HepG2 (cell line): ENCODE measurements around the gene ONECUT2. TPM values are rescaled to one million over a fixed set of nuclear protein-coding genes. Genes with fewer than 3 reads are reported as not detected.

ENCODE experiments used
- ATAC-seq: fragments of 200-7000 bp; cut with Tn5 transposase; 3 replicates; pipeline ENCODE4 v1.9.1; 2020; ENCODE audit warnings: mild to moderate bottlenecking, moderate library complexity
- BruUV-seq: library from RNA; stranded (reverse); fragments of 400-500 nt; replicated peaks from 2 replicates; lab custom pipeline; 2021; lab: Mats Ljungman, UMichigan
- CTCF ChIA-PET: fragments of 300-600 bp; formaldehyde crosslinking; extraction: SDS; loops from one replicate; lab custom pipeline; 2021; ENCODE audit warnings: low total read pairs, inconsistent platforms, low intra/inter-chr PET ratio; lab: Yijun Ruan, JAX
- POLR2A ChIA-PET: fragments of 350-600 bp; sonication (Branson Sonifier 250); formaldehyde crosslinking; loops from one replicate; lab custom pipeline; 2020; ENCODE audit warnings: antibody characterized with exemption, inconsistent platforms; lab: Yijun Ruan, JAX
- DNase-seq: peaks from one replicate; pipeline ENCODE4 v3.0.0-alpha.2; 2015; ENCODE audit warnings: low spot score
- FAIRE-seq: peaks from 3 replicates; lab custom pipeline; 2011; peaks lifted over from hg19 to GRCh38; lab: Jason Lieb, UNC
- H2AFZ ChIP-seq: one replicate; pipeline ENCODE4 v1.6.1; 2011; ENCODE audit warnings: low read length, inconsistent platforms
- H3K27ac ChIP-seq: fragments of 300-600 bp; 3 replicates; pipeline ENCODE4 v1.8.0; 2011; ENCODE audit warnings: mixed run types, mild to moderate bottlenecking, mixed read lengths, low read length, inconsistent platforms; ENCODE audit not compliant: insufficient read depth; ENCODE audit errors: extremely low read length
- H3K27me3 ChIP-seq, 2 experiments: fragments of 200-600 bp in 1 of 2; 2 replicates in 1 of 2; 3 replicates in 1 of 2; pipeline versions ENCODE4 v1.6.0 to v1.8.0; 2011; ENCODE audit warnings: low read length in 2 of 2, mild to moderate bottlenecking in 2 of 2, moderate library complexity in 2 of 2, inconsistent platforms in 1 of 2; ENCODE audit not compliant: insufficient read depth in 2 of 2, control insufficient read depth in 1 of 2
- H3K36me3 ChIP-seq, 2 experiments: fragments of 200-600 bp in 1 of 2; replicated peaks in 1 of 2; 2 replicates in 1 of 2; 3 replicates in 1 of 2; pipeline versions ENCODE4 v1.5.1 to v1.8.0; 2011; ENCODE audit warnings: low read length in 2 of 2, inconsistent platforms in 1 of 2; ENCODE audit not compliant: insufficient read depth in 2 of 2, control insufficient read depth in 1 of 2
- H3K4me1 ChIP-seq: 2 replicates; pipeline ENCODE4 v1.5.1; 2012; ENCODE audit warnings: low read length, inconsistent platforms; ENCODE audit not compliant: insufficient read depth
- H3K4me2 ChIP-seq: 2 replicates; pipeline ENCODE4 v1.6.0; 2011; ENCODE audit warnings: low read depth, low read length, inconsistent platforms
- H3K4me3 ChIP-seq, 3 experiments: fragments of 200-600 bp in 1 of 3; sonication (generic), shearing (Covaris generic) in 1 of 3; replicated peaks in 1 of 3; 2 replicates each; pipeline ENCODE4 v1.5.1; 2011 to 2016; ENCODE audit warnings: low read length in 3 of 3, inconsistent platforms in 2 of 3, low read depth in 2 of 3, mild to moderate bottlenecking in 2 of 3, control low read depth in 1 of 3, mixed read lengths in 1 of 3; ENCODE audit not compliant: insufficient read depth in 1 of 3
- H3K79me2 ChIP-seq: one replicate; pipeline ENCODE4 v1.6.1; 2011; ENCODE audit warnings: low read length, inconsistent platforms; ENCODE audit not compliant: insufficient read depth
- H3K9ac ChIP-seq: 2 replicates; pipeline ENCODE4 v1.6.0; 2011; ENCODE audit warnings: mild to moderate bottlenecking, low read depth, low read length, inconsistent platforms; ENCODE audit not compliant: insufficient read depth
- H3K9me3 ChIP-seq: 2 replicates; pipeline ENCODE4 v1.5.1; 2012; ENCODE audit warnings: mild to moderate bottlenecking, low read length
- H4K20me1 ChIP-seq: 2 replicates; pipeline ENCODE4 v1.6.0; 2011; ENCODE audit warnings: inconsistent platforms, mild to moderate bottlenecking, low read length, moderate library complexity; ENCODE audit not compliant: insufficient read depth
- BORCS8-MEF2B ChIP-seq: sonication (generic); formaldehyde crosslinking; IDR thresholded peaks from 2 replicates; pipeline ENCODE4 v1.8.0; 2022; ENCODE audit warnings: mild to moderate bottlenecking, missing genetic modification reagents
- DMAP1 ChIP-seq: IDR thresholded peaks from 2 replicates; pipeline ENCODE4 v1.6.1; 2016
- ELF3 ChIP-seq: IDR thresholded peaks from 2 replicates; pipeline ENCODE4 v1.6.1; 2016; ENCODE audit warnings: missing genetic modification reagents, missing compliant biosample characterization
- SOX6 ChIP-seq, 2 experiments: fragments of 450-650 bp in 1 of 2; sonication (generic) in 1 of 2; formaldehyde crosslinking in 1 of 2; IDR thresholded peaks; 2 replicates each; pipeline versions ENCODE4 v1.4.0 to v1.6.1; 2017 to 2020; ENCODE audit warnings: antibody characterized with exemption in 1 of 2, mild to moderate bottlenecking in 1 of 2, missing genetic modification reagents in 1 of 2
- TEAD3 ChIP-seq: optimal IDR thresholded peaks from 2 replicates; pipeline ENCODE3; 2016; ENCODE audit warnings: borderline replicate concordance
- ZBTB20 ChIP-seq: sonication (generic); formaldehyde crosslinking; IDR thresholded peaks from 2 replicates; pipeline ENCODE4 v1.8.1; 2023; ENCODE audit warnings: missing genetic modification reagents, low read depth, mild to moderate bottlenecking, borderline replicate concordance
- ZNF431 ChIP-seq: sonication (generic); formaldehyde crosslinking; IDR thresholded peaks from 2 replicates; pipeline ENCODE4 v1.9.0; 2022; ENCODE audit warnings: missing genetic modification reagents, low read depth, mild to moderate bottlenecking, borderline replicate concordance
- ZNF652 ChIP-seq: IDR thresholded peaks from 2 replicates; pipeline ENCODE4 v1.6.1; 2016; ENCODE audit warnings: low read depth, borderline replicate concordance
- ZNF703 ChIP-seq: sonication (generic); formaldehyde crosslinking; IDR thresholded peaks from 2 replicates; pipeline ENCODE4 v1.5.1; 2020; ENCODE audit warnings: missing genetic modification reagents, mild to moderate bottlenecking, moderate library complexity, borderline replicate concordance
- WGBS: methylation state at CpG from one replicate; pipeline ENCODE4 v1.1.6; 2017; ENCODE audit warnings: low lambda C conversion rate; 5-methylcytosine and 5-hydroxymethylcytosine counted together
- in situ Hi-C: cut with HindIII; loops from 2 replicates; pipeline ENCODE4 v1.10.0; 2017; ENCODE audit warnings: low pct_unique_long_range_greater_than_20kb; ENCODE audit not compliant: extremely low pct_ligation_motif_present
- intact Hi-C: fragments of 100-400 bp; cut with micrococcal nuclease; formaldehyde crosslinking; loops from one replicate; pipeline ENCODE4 v1.10.0; 2022; ENCODE audit not compliant: unreplicated experiment
- polyA plus RNA-seq, 8 experiments: library from polyadenylated mRNA; depleted of rRNA in 3 of 8; stranded (reverse) in 7 of 8; unstranded in 1 of 8; fragments of >200 nt; fragmentation: Illumina TruSeq in 4 of 8; extraction: Trizol in 4 of 8; gene quantifications; 2 replicates each; pipeline versions ENCODE4 v1.2.1 to v1.2.3, GENCODE V29; 2011 to 2016; ENCODE audit warnings: low read depth in 4 of 8, missing spikeins in 1 of 8, mixed read lengths in 1 of 8; ENCODE audit not compliant: insufficient read depth in 1 of 8
- total RNA-seq, 5 experiments: library from RNA; depleted of rRNA; stranded (reverse); fragments of >200 nt; fragmentation: Illumina TruSeq; extraction: Trizol; gene quantifications; 2 replicates each; pipeline ENCODE4 v1.2.3, GENCODE V29; 2016; ENCODE audit warnings: low read depth in 1 of 5
- TF ChIP-seq, protein P1 (sequence below): sonication (generic); formaldehyde crosslinking; IDR thresholded peaks from 2 replicates; pipeline ENCODE4 v1.4.0; 2020; ENCODE audit warnings: mild to moderate bottlenecking, missing genetic modification reagents

The ONECUT2 gene
- total and polyA plus RNA-seq, 2 of the 13 experiments (the other 11 are each of a cell fraction or from before 2014, with no cell fraction given) = 3.0 to 3.2 TPM

DNA sequence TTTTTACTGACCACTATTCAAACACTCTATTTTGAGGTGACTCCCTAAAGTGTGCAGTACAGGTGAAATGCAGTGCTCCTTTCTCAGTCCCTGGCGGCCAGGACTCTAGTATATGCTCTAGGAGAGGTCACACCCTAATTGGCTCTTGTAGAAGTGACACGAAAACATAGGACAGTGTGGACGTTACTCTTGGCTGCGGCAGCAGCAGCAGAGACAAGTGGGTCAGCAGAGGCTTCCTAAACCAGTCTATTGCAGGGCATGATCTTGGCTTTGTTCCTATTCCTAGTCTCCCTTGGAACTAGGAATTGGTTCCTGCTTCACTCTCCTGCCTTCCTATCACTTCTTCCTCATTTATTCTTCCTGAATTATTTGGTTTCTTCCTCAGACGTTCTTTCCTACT is 10.1 kb upstream of the ONECUT2 start:
- no peaks in the 10 kb centered on the region for H4K20me1 ChIP-seq
- H3K9ac ChIP-seq = no peak overlapping the region
- no peaks in the 10 kb centered on the region for H3K27me3 ChIP-seq
- no peak overlapping the region for H2AFZ ChIP-seq
- no peak for FAIRE-seq
- no TSS peak for BruUV-seq
- no peak overlapping the region for H3K4me2 ChIP-seq
- TF ChIP-seq TEAD3 (CRISPR knock-in tag) (no peak), ZNF431 (no peak), ZNF703 (CRISPR knock-in tag) (no peak), BORCS8-MEF2B (CRISPR knock-in tag) (no peak), ZNF652 (no peak), ELF3 (CRISPR knock-in tag) (no peak), SOX6 (IDR thresholded peaks at IDR 0.05) (no peak), SOX6 (CRISPR knock-in tag; IDR thresholded peaks at IDR 0.05) (no peak), DMAP1 (CRISPR knock-in tag) (no peak), ZBTB20 (no peak)
- TF ChIP-seq, protein P1, sequence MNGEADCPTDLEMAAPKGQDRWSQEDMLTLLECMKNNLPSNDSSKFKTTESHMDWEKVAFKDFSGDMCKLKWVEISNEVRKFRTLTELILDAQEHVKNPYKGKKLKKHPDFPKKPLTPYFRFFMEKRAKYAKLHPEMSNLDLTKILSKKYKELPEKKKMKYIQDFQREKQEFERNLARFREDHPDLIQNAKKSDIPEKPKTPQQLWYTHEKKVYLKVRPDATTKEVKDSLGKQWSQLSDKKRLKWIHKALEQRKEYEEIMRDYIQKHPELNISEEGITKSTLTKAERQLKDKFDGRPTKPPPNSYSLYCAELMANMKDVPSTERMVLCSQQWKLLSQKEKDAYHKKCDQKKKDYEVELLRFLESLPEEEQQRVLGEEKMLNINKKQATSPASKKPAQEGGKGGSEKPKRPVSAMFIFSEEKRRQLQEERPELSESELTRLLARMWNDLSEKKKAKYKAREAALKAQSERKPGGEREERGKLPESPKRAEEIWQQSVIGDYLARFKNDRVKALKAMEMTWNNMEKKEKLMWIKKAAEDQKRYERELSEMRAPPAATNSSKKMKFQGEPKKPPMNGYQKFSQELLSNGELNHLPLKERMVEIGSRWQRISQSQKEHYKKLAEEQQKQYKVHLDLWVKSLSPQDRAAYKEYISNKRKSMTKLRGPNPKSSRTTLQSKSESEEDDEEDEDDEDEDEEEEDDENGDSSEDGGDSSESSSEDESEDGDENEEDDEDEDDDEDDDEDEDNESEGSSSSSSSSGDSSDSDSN = no peak
- TF ChIP-seq, all 625 proteins: peak for 0
- 100% methylated on average over 5 of the region's 5 CpGs for WGBS
- H3K9me3 ChIP-seq = no peaks in the 10 kb centered on the region
- in situ Hi-C loops = no loop called here
- H3K27ac ChIP-seq = no peak overlapping the region
- intact Hi-C loops = no loop called here
- POLR2A ChIA-PET = interaction anchor here (1.2 kb wide), 1 partner anchor 9 kb away, joined by 3 read pairs; no protein-coding TSS in a partner anchor
- CTCF ChIA-PET = no interaction called here
- no peaks in the 10 kb centered on the region for H3K79me2 ChIP-seq
- H3K4me1 ChIP-seq = peaks cover 44% of the 10 kb centered on the region
- no peak for DNase-seq
- H3K36me3 ChIP-seq = no peaks in the 10 kb centered on the region
- ATAC-seq = no peak
- H3K4me3 ChIP-seq = no peak overlapping the region
